Activated CD8-positive, alpha-beta memory T cell treated with anti-CD3 and anti-CD28 coated beads, Interleukin-2, amount 50 U/mL, for 1 hour (primary cell): ENCODE results near the gene KCNAB2.

Experiments
- DNase-seq: peaks from one replicate; pipeline ENCODE4 v3.0.0-alpha.2; 2020; ENCODE audit errors: extremely low read depth

The KCNAB2 gene

DNA sequence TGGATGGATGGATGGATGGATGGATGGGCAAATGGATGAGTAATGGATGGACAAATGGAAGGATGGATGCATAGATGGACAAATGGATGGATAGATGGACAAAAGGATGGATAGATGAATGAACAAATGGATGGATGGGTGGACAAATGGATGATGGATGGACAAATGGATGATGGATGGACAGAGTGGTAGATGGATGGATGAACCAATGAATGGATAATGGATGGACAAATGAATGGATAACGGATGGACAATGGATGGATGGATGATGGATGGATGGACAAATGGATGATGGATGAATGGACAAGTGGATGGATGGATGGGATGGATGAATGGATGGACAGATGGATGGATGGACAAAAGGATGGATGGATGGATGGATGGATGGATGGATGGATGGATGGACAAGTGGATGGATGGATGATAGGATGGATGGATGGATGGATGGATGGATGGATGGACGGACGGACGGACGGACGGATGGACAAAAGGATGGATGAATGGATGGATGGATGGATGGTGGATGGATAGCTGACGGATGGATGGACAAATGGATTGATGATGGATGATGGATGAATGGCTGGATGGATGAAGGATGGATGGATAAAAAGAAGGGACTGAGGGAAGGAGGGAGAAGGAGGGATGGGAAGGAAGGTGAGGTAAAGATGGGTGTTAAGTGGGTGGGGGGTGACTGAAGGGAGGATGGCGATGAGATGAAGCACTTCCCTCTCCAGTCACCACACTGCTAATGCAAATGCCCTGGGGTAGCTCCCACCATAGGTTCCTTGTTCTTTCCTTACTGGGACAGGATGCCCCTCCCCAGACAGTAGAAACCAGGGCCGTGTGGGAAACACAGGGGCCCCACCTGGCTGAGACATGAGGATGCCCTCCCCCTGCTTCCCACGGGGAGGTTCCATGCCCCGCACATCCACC is 104.6 kb downstream of the KCNAB2 start:
- no peak for DNase-seq
